ENCODE measurements around the gene ITIH1. TPM values are rescaled to one million over a fixed set of nuclear protein-coding genes. Genes with fewer than 3 reads are reported as not detected.
A peak's percentile ranks its signal among the peaks of the same experiment; 100 is the strongest.

ITIH1 gene
- total RNA-seq, 1 experiment from 2014 or later: not detected

DNA sequence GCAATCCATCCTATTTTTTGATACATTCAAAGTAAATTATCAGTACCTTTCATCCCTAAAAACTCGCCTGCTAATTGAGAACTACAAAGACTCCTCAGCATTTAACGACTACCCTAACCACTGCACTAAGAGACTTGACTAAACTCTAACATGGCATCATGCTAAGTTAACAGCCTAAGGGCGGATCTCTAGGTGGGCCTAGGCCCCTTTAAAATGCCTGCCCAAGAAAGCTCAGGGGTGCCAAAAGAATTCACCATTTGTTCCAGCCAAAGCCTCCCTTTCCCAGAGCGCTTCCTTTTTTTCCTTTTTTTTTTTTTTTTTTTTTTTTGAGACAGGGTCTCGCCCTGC, 6.1 kb upstream of the ITIH1 start:
- Histone ChIP-seq H3K14ac (ENCODE audit: insufficient read depth, low read length) (no peak overlapping the region), H3K4me1 (ENCODE audit: insufficient read depth, low read length) (no peaks in the 10 kb centered on the region), H4K5ac (ENCODE audit: insufficient read length, low read depth, low read length) (peak overlapping the region; percentile 58), H3K4ac (ENCODE audit: low read depth, low read length) (no peak overlapping the region), H2BK12ac (ENCODE audit: insufficient read length, low read depth, low read length) (no peak overlapping the region), H2AK5ac (ENCODE audit: insufficient read length, low read length) (no peak overlapping the region), H4K20me1 (ENCODE audit: control insufficient read depth, insufficient read depth, insufficient read length) (no peaks in the 10 kb centered on the region), H3K23me2 (ENCODE audit: insufficient read length, low read depth, low read length, poor library complexity, severe bottlenecking) (peaks cover 6% of the 10 kb centered on the region), H2BK20ac (ENCODE audit: low read depth, low read length, poor library complexity, severe bottlenecking) (no peak overlapping the region), H3K4me2 (ENCODE audit: insufficient read depth, insufficient read length, low read length) (peak overlapping the region; percentile 71), H3K79me1 (ENCODE audit: insufficient read depth, low read depth, low read length, poor library complexity, severe bottlenecking) (no peaks in the 10 kb centered on the region), H3K56ac (ENCODE audit: insufficient read length, low read depth, low read length) (no peak overlapping the region), H3K23ac (ENCODE audit: insufficient read length, low read depth, low read length) (no peak overlapping the region), H3K9ac (ENCODE audit: extremely low read depth, insufficient read length, low read length) (peak overlapping the region; percentile 87), H3K9me3 (ENCODE audit: control insufficient read depth, low read depth, low read length) (no peaks in the 10 kb centered on the region), H2BK15ac (ENCODE audit: low read depth, low read length) (no peak overlapping the region), H3T11ph (ENCODE audit: low read length) (no peak overlapping the region), H2BK120ac (ENCODE audit: low read depth, low read length, poor library complexity, severe bottlenecking) (no peak overlapping the region), H2AFZ (ENCODE audit: low read length) (no peak overlapping the region), H4K91ac (ENCODE audit: insufficient read length, low read depth, low read length) (no peak overlapping the region), H4K8ac (replicated peaks; ENCODE audit: insufficient read length, low read depth, low read length) (no peak overlapping the region), H3K27ac (ENCODE audit: insufficient read length, low read depth, low read length) (peak overlapping the region; percentile 0), H3K18ac (ENCODE audit: insufficient read length, low read depth, low read length) (no peak overlapping the region), H3K79me2 (ENCODE audit: insufficient read depth, low read length) (no peaks in the 10 kb centered on the region; the same call in 1 of the 2 replicates), H3K27me3 (ENCODE audit: insufficient read depth, low read length) (no peaks in the 10 kb centered on the region), H2BK5ac (ENCODE audit: insufficient read length, low read length) (no peak overlapping the region)
- TF ChIP-seq, protein P1, sequence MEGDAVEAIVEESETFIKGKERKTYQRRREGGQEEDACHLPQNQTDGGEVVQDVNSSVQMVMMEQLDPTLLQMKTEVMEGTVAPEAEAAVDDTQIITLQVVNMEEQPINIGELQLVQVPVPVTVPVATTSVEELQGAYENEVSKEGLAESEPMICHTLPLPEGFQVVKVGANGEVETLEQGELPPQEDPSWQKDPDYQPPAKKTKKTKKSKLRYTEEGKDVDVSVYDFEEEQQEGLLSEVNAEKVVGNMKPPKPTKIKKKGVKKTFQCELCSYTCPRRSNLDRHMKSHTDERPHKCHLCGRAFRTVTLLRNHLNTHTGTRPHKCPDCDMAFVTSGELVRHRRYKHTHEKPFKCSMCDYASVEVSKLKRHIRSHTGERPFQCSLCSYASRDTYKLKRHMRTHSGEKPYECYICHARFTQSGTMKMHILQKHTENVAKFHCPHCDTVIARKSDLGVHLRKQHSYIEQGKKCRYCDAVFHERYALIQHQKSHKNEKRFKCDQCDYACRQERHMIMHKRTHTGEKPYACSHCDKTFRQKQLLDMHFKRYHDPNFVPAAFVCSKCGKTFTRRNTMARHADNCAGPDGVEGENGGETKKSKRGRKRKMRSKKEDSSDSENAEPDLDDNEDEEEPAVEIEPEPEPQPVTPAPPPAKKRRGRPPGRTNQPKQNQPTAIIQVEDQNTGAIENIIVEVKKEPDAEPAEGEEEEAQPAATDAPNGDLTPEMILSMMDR (conservative IDR thresholded peaks at IDR 0.05): no peak
- Mint-ChIP-seq H3K9me3 (no peaks in the 10 kb centered on the region), H3K27me3 (ENCODE audit: low read depth) (peaks cover 9% of the 10 kb centered on the region; the same call in 1 of the 2 replicates), H3K4me3 (peak overlapping the region; percentile 82 to 92), H3K4me1 (peaks cover 9 to 16% of the 10 kb centered on the region in 2 experiments), H3K36me3 (ENCODE audit: insufficient read depth in 1 of 3, low read depth in 3 of 3) (peaks cover 0 to 18% (median 14%) of the 10 kb centered on the region in 3 experiments; a peak in 6 of 7 replicates), H3K27ac (peak overlapping the region; percentile 77 to 99 (median 98))
- no CpG with 5 or more reads among the region's 5 CpGs for WGBS (ENCODE audit: extremely low coverage, insufficient read length, low lambda C conversion rate)
- no peak for DNase-seq
